SK-N-SH treated with all-trans-retinoic acid at 6 μM for 48 hours (cell line): ENCODE results near the gene CWC27.

Source experiments
- ARNTL ChIP-seq: fragments of 450-650 bp; formaldehyde crosslinking; IDR thresholded peaks from 2 replicates; pipeline ENCODE4 v1.5.0; 2020; ENCODE audit warnings: low read depth, mild to moderate bottlenecking, moderate library complexity, borderline replicate concordance
- BACH2 ChIP-seq: fragments of 250-450 bp; sonication (Bioruptor Pico); IDR thresholded peaks from 2 replicates; pipeline ENCODE4 v1.9.0; 2021; ENCODE audit warnings: mild to moderate bottlenecking, borderline replicate concordance
- GLIS3 ChIP-seq: fragments of 250-450 bp; sonication (Bioruptor Pico); IDR thresholded peaks from 2 replicates; pipeline ENCODE4 v1.5.0; 2020; ENCODE audit warnings: mild to moderate bottlenecking, moderate library complexity
- OSR1 ChIP-seq: fragments of 250-450 bp; sonication (Bioruptor Pico); IDR thresholded peaks from 2 replicates; pipeline ENCODE4 v1.8.0; 2022; ENCODE audit warnings: moderate library complexity, mild to moderate bottlenecking, inconsistent platforms
- TOX ChIP-seq: fragments of 250-450 bp; sonication (Bioruptor Pico); IDR thresholded peaks from 2 replicates; pipeline ENCODE4 v1.8.0; 2021; ENCODE audit warnings: mild to moderate bottlenecking, moderate library complexity, borderline replicate concordance
- ZC3H10 ChIP-seq: fragments of 250-450 bp; sonication (Bioruptor Pico); IDR thresholded peaks from 2 replicates; pipeline ENCODE4 v1.5.1; 2021; ENCODE audit warnings: mild to moderate bottlenecking, moderate library complexity
- ZFP30 ChIP-seq: fragments of 450-650 bp; formaldehyde crosslinking; IDR thresholded peaks from 2 replicates; pipeline ENCODE4 v1.5.0; 2022; ENCODE audit warnings: mild to moderate bottlenecking, moderate library complexity
- TF ChIP-seq, protein P1 (sequence below): fragments of 250-450 bp; sonication (Bioruptor Pico); IDR thresholded peaks from 2 replicates; pipeline ENCODE4 v1.8.0; 2020; ENCODE audit warnings: mild to moderate bottlenecking, moderate library complexity, borderline replicate concordance
- TF ChIP-seq, protein P2 (sequence below): fragments of 250-450 bp; sonication (Bioruptor Pico); IDR thresholded peaks from 2 replicates; pipeline ENCODE4 v1.8.0; 2021; ENCODE audit warnings: low read depth, mild to moderate bottlenecking, moderate library complexity, borderline replicate concordance
- TF ChIP-seq, protein P3 (sequence below): fragments of 250-450 bp; sonication (Bioruptor Pico); IDR thresholded peaks from 2 replicates; pipeline ENCODE4 v1.5.1; 2020; ENCODE audit warnings: low read depth, mild to moderate bottlenecking, moderate library complexity

DNA sequence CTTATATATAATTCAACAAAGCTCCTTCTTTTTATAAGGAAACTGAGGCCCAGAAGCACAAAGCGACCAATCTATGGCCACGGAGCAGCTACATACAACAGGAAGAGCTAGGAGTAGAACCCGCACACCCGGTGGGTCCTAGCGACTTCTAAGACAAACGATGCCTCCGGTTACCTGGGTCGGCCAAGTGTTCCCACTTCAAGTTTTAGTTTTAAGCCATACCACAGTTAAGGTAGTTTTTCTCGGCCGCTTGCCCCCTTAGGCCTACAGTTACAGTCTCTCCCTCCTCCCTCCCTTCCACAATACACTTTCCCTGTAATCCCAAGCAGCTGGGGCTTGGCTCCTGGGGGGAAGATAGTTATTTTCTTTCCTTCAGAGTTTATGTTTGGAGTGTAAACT lies 772 bp upstream of the CWC27 start:
- no peak for TF ChIP-seq GLIS3 (CRISPR knock-in tag)
- no peak for TF ChIP-seq ZC3H10
- no peak for TF ChIP-seq BACH2 (CRISPR knock-in tag)
- TF ChIP-seq, protein P1, sequence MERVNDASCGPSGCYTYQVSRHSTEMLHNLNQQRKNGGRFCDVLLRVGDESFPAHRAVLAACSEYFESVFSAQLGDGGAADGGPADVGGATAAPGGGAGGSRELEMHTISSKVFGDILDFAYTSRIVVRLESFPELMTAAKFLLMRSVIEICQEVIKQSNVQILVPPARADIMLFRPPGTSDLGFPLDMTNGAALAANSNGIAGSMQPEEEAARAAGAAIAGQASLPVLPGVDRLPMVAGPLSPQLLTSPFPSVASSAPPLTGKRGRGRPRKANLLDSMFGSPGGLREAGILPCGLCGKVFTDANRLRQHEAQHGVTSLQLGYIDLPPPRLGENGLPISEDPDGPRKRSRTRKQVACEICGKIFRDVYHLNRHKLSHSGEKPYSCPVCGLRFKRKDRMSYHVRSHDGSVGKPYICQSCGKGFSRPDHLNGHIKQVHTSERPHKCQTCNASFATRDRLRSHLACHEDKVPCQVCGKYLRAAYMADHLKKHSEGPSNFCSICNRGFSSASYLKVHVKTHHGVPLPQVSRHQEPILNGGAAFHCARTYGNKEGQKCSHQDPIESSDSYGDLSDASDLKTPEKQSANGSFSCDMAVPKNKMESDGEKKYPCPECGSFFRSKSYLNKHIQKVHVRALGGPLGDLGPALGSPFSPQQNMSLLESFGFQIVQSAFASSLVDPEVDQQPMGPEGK (CRISPR knock-in tag): no peak
- no peak for TF ChIP-seq ARNTL
- TF ChIP-seq ZFP30 (CRISPR knock-in tag): no peak
- TF ChIP-seq, protein P2, sequence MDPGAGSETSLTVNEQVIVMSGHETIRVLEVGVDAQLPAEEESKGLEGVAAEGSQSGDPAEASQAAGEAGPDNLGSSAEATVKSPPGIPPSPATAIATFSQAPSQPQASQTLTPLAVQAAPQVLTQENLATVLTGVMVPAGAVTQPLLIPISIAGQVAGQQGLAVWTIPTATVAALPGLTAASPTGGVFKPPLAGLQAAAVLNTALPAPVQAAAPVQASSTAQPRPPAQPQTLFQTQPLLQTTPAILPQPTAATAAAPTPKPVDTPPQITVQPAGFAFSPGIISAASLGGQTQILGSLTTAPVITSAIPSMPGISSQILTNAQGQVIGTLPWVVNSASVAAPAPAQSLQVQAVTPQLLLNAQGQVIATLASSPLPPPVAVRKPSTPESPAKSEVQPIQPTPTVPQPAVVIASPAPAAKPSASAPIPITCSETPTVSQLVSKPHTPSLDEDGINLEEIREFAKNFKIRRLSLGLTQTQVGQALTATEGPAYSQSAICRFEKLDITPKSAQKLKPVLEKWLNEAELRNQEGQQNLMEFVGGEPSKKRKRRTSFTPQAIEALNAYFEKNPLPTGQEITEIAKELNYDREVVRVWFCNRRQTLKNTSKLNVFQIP (CRISPR knock-in tag): no peak
- TF ChIP-seq, protein P3, sequence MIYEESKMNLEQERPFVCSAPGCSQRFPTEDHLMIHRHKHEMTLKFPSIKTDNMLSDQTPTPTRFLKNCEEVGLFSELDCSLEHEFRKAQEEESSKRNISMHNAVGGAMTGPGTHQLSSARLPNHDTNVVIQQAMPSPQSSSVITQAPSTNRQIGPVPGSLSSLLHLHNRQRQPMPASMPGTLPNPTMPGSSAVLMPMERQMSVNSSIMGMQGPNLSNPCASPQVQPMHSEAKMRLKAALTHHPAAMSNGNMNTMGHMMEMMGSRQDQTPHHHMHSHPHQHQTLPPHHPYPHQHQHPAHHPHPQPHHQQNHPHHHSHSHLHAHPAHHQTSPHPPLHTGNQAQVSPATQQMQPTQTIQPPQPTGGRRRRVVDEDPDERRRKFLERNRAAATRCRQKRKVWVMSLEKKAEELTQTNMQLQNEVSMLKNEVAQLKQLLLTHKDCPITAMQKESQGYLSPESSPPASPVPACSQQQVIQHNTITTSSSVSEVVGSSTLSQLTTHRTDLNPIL: no peak
- no peak for TF ChIP-seq TOX (CRISPR knock-in tag)
- TF ChIP-seq OSR1 (CRISPR knock-in tag): no peak
